HL-60 (cell line): Measurements from ENCODE around the gene TSHZ2.
"Not testable (repeated sequence)": the region's sequence is repeated elsewhere in the genome, so short reads cannot be mapped to it uniquely, and the experiment has no call there.

ENCODE experiments used
- CTCF ChIP-seq: IDR thresholded peaks from one replicate; pipeline ENCODE4 v1.5.1; 2011; ENCODE audit warnings: low read length, control low read depth, inconsistent platforms; ENCODE audit not compliant: insufficient read depth
- POLR2AphosphoS5 ChIP-seq: IDR thresholded peaks from 2 replicates; pipeline ENCODE4 v1.6.1; 2012; ENCODE audit warnings: low read depth

- TF ChIP-seq CTCF, POLR2AphosphoS5: not testable (repeated sequence)
Measured at GRCh38 chr20:53523615-53524014, 551.5 kb downstream of the TSHZ2 start.
